Measurements from ENCODE around the gene CCR6.
A peak's percentile ranks its signal among the peaks of the same experiment; 100 is the strongest.
"Not testable (repeated sequence)": the region's sequence is repeated elsewhere in the genome, so short reads cannot be mapped to it uniquely, and the experiment has no call there.

The CCR6 gene

GRCh38 chr6:167122827-167123657 lies at the start of gene CCR6:
Gene CCR6 (plus strand): TSS chr6:167123096. CDS start chr6:167136135, 13,039 bp downstream.
- DNase-seq, result no peak

- no peak for DNase-seq
Measured at GRCh38 chr6:167073679-167074274, 49.1 kb upstream of the CCR6 start.

GRCh38 chr6:167077241-167077932 lies 45.5 kb upstream of the CCR6 start:
- DNase-seq, result no peak

- peak; percentile 47 for DNase-seq
Measured at GRCh38 chr6:167078745-167079144, 44.2 kb upstream of the CCR6 start.

GRCh38 chr6:167079853-167080297 lies 43.0 kb upstream of the CCR6 start:
- peak; percentile 80 for DNase-seq

- DNase-seq, result no peak
Measured at GRCh38 chr6:167087857-167088354, 35.0 kb upstream of the CCR6 start.

GRCh38 chr6:167088741-167089140 lies 34.2 kb upstream of the CCR6 start:
- DNase-seq, result not testable (repeated sequence)

- DNase-seq, result no peak
Measured at GRCh38 chr6:167089243-167090142, 33.4 kb upstream of the CCR6 start.

GRCh38 chr6:167090171-167090570 lies 32.7 kb upstream of the CCR6 start:
- no peak for DNase-seq

GRCh38 chr6:167091026-167091804 lies 31.7 kb upstream of the CCR6 start:
- no peak for DNase-seq

- no peak for DNase-seq
Measured at GRCh38 chr6:167091805-167092107, 31.1 kb upstream of the CCR6 start.

- no peak for DNase-seq
Measured at GRCh38 chr6:167092672-167093339, 30.1 kb upstream of the CCR6 start.

GRCh38 chr6:167093406-167093921 lies 29.4 kb upstream of the CCR6 start:
- DNase-seq, result no peak

- DNase-seq, result peak; percentile 73
Measured at GRCh38 chr6:167093922-167094432, 28.9 kb upstream of the CCR6 start.

GRCh38 chr6:167094436-167094819 lies 28.5 kb upstream of the CCR6 start:
- DNase-seq, result no peak

- DNase-seq, result no peak
Measured at GRCh38 chr6:167094820-167095637, 27.9 kb upstream of the CCR6 start.

- DNase-seq, result no peak
Measured at GRCh38 chr6:167095888-167096287, 27.0 kb upstream of the CCR6 start.

GRCh38 chr6:167096991-167097390 lies 25.9 kb upstream of the CCR6 start:
- DNase-seq, result no peak

- no peak for DNase-seq
Measured at GRCh38 chr6:167097770-167098169, 25.1 kb upstream of the CCR6 start.

- DNase-seq, result no peak
Measured at GRCh38 chr6:167098825-167099225, 24.1 kb upstream of the CCR6 start.
